ENCODE results near the gene CAPN2.

Gene CAPN2

GRCh38 chr1:223776826-223777454 is 64.6 kb downstream of the CAPN2 start:
- no peaks in the 10 kb centered on the region for H3K27me3 Mint-ChIP-seq
- H3K4me3 Mint-ChIP-seq: no peak overlapping the region
- peak overlapping the region; percentile 20 for H3K27ac Mint-ChIP-seq
- H3K9me3 Mint-ChIP-seq: no peaks in the 10 kb centered on the region
- no peak for ATAC-seq (replicated peaks)
- DNase-seq: no peak
- peaks cover 20 to 29% of the 10 kb centered on the region in 2 donors for H3K4me1 Mint-ChIP-seq
- peaks cover 37 to 49% of the 10 kb centered on the region in 2 donors for H3K36me3 Mint-ChIP-seq

- Mint-ChIP-seq H3K36me3 (peaks cover 34 to 53% of the 10 kb centered on the region in 2 donors), H3K4me1 (peaks cover 14 to 19% of the 10 kb centered on the region in 2 donors)
- no peak for DNase-seq
These were observed 68.0 kb downstream of the CAPN2 start for GRCh38 chr1:223780318-223780717.

GRCh38 chr1:223780949-223781348 is 68.6 kb downstream of the CAPN2 start:
- no peak for ATAC-seq (replicated peaks)
- H3K36me3 Mint-ChIP-seq: peaks cover 37 to 55% of the 10 kb centered on the region in 2 donors
- H3K4me1 Mint-ChIP-seq: peaks cover 13 to 16% of the 10 kb centered on the region in 2 donors
- DNase-seq: no peak
- no peaks in the 10 kb centered on the region for H3K27me3 Mint-ChIP-seq
- no peaks in the 10 kb centered on the region for H3K9me3 Mint-ChIP-seq
- H3K4me3 Mint-ChIP-seq: no peak overlapping the region
- no peak overlapping the region for H3K27ac Mint-ChIP-seq

More at GRCh38 chr1:223780318-223780717, 68.0 kb downstream of the CAPN2 start:
- H3K27ac Mint-ChIP-seq: no peak overlapping the region
- no peaks in the 10 kb centered on the region for H3K9me3 Mint-ChIP-seq
- no peaks in the 10 kb centered on the region for H3K27me3 Mint-ChIP-seq
- ATAC-seq (replicated peaks): no peak
- H3K4me3 Mint-ChIP-seq: no peak overlapping the region

- Mint-ChIP-seq H3K4me3 (no peak overlapping the region), H3K27me3 (no peaks in the 10 kb centered on the region), H3K27ac (no peak overlapping the region), H3K36me3 (peaks cover 30 to 40% of the 10 kb centered on the region in 2 donors), H3K4me1 (no peaks in the 10 kb centered on the region), H3K9me3 (no peaks in the 10 kb centered on the region)
- DNase-seq (no peak), ATAC-seq (replicated peaks) (no peak)
These were observed 71.3 kb downstream of the CAPN2 start for GRCh38 chr1:223783676-223784075.

- Mint-ChIP-seq H3K27me3 (no peaks in the 10 kb centered on the region), H3K4me1 (no peaks in the 10 kb centered on the region), H3K36me3 (peaks cover 30 to 36% of the 10 kb centered on the region in 2 donors), H3K27ac (no peak overlapping the region), H3K4me3 (no peak overlapping the region), H3K9me3 (no peaks in the 10 kb centered on the region)
- DNase-seq: no peak
- no peak for ATAC-seq (replicated peaks)
These were observed 72.2 kb downstream of the CAPN2 start for GRCh38 chr1:223784541-223784940.

- no peaks in the 10 kb centered on the region for H3K9me3 Mint-ChIP-seq
- H3K4me1 Mint-ChIP-seq: no peaks in the 10 kb centered on the region
- no peaks in the 10 kb centered on the region for H3K27me3 Mint-ChIP-seq
- DNase-seq: no peak
- H3K4me3 Mint-ChIP-seq: no peak overlapping the region
- no peak for ATAC-seq (replicated peaks)
- no peak overlapping the region for H3K27ac Mint-ChIP-seq
- peaks cover 29 to 33% of the 10 kb centered on the region in 2 donors for H3K36me3 Mint-ChIP-seq
These were observed 73.5 kb downstream of the CAPN2 start for GRCh38 chr1:223785808-223786207.

GRCh38 chr1:223788746-223789415 is 76.5 kb downstream of the CAPN2 start:
- no peak overlapping the region for H3K4me3 Mint-ChIP-seq
- no peaks in the 10 kb centered on the region for H3K27me3 Mint-ChIP-seq
- no peak overlapping the region for H3K27ac Mint-ChIP-seq
- H3K36me3 Mint-ChIP-seq: peaks cover 32 to 35% of the 10 kb centered on the region in 2 donors
- no peak for DNase-seq
- ATAC-seq (replicated peaks): no peak
- peaks cover 2 to 15% of the 10 kb centered on the region in 2 donors for H3K4me1 Mint-ChIP-seq
- no peaks in the 10 kb centered on the region for H3K9me3 Mint-ChIP-seq

- ATAC-seq (replicated peaks) (no peak), DNase-seq (no peak)
- no peaks in the 10 kb centered on the region for H3K9me3 Mint-ChIP-seq
- no peaks in the 10 kb centered on the region for H3K27me3 Mint-ChIP-seq
- no peak overlapping the region for H3K27ac Mint-ChIP-seq
- peaks cover 31 to 32% of the 10 kb centered on the region in 2 donors for H3K36me3 Mint-ChIP-seq
- H3K4me3 Mint-ChIP-seq: no peak overlapping the region
- peaks cover 2 to 15% of the 10 kb centered on the region in 2 donors for H3K4me1 Mint-ChIP-seq
These were observed 79.7 kb downstream of the CAPN2 start for GRCh38 chr1:223792046-223792445.

- DNase-seq (no peak), ATAC-seq (replicated peaks) (no peak)
- Mint-ChIP-seq H3K27me3 (no peaks in the 10 kb centered on the region), H3K27ac (no peak overlapping the region), H3K4me3 (no peak overlapping the region), H3K36me3 (peaks cover 34 to 35% of the 10 kb centered on the region in 2 donors), H3K4me1 (peaks cover 2 to 15% of the 10 kb centered on the region in 2 donors), H3K9me3 (no peaks in the 10 kb centered on the region)
These were observed 81.4 kb downstream of the CAPN2 start for GRCh38 chr1:223793716-223794115.

GRCh38 chr1:223794136-223794880 is 82.0 kb downstream of the CAPN2 start:
- Mint-ChIP-seq H3K4me3 (no peak overlapping the region), H3K27ac (no peak overlapping the region), H3K9me3 (no peaks in the 10 kb centered on the region), H3K36me3 (peaks cover 31% of the 10 kb centered on the region in 2 donors), H3K4me1 (peaks cover 2 to 15% of the 10 kb centered on the region in 2 donors), H3K27me3 (no peaks in the 10 kb centered on the region)
- no peak for DNase-seq
- no peak for ATAC-seq (replicated peaks)

- no peaks in the 10 kb centered on the region for H3K27me3 Mint-ChIP-seq
- H3K36me3 Mint-ChIP-seq: peaks cover 40 to 46% of the 10 kb centered on the region in 2 donors
- no peak overlapping the region for H3K4me3 Mint-ChIP-seq
- H3K27ac Mint-ChIP-seq: no peak overlapping the region
- peaks cover 2 to 15% of the 10 kb centered on the region in 2 donors for H3K4me1 Mint-ChIP-seq
- no peak for ATAC-seq (replicated peaks)
- H3K9me3 Mint-ChIP-seq: no peaks in the 10 kb centered on the region
- DNase-seq: no peak
These were observed 83.9 kb downstream of the CAPN2 start for GRCh38 chr1:223796210-223796609.

GRCh38 chr1:223802032-223802431 is 89.7 kb downstream of the CAPN2 start:
- ATAC-seq (replicated peaks): no peak
- Mint-ChIP-seq H3K4me3 (no peak overlapping the region), H3K4me1 (no peaks in the 10 kb centered on the region), H3K27ac (no peak overlapping the region), H3K9me3 (no peaks in the 10 kb centered on the region), H3K36me3 (peaks cover 37 to 54% of the 10 kb centered on the region in 2 donors), H3K27me3 (no peaks in the 10 kb centered on the region)
- DNase-seq: no peak

GRCh38 chr1:223802602-223803001 is 90.3 kb downstream of the CAPN2 start:
- Mint-ChIP-seq H3K4me3 (no peak overlapping the region), H3K36me3 (peaks cover 41 to 58% of the 10 kb centered on the region in 2 donors), H3K9me3 (no peaks in the 10 kb centered on the region), H3K27me3 (no peaks in the 10 kb centered on the region), H3K4me1 (no peaks in the 10 kb centered on the region), H3K27ac (no peak overlapping the region)
- DNase-seq (no peak), ATAC-seq (replicated peaks) (no peak)

GRCh38 chr1:223803211-223803610 is 90.9 kb downstream of the CAPN2 start:
- no peak overlapping the region for H3K27ac Mint-ChIP-seq
- no peaks in the 10 kb centered on the region for H3K4me1 Mint-ChIP-seq
- no peaks in the 10 kb centered on the region for H3K9me3 Mint-ChIP-seq
- DNase-seq (no peak), ATAC-seq (replicated peaks) (no peak)
- no peaks in the 10 kb centered on the region for H3K27me3 Mint-ChIP-seq
- no peak overlapping the region for H3K4me3 Mint-ChIP-seq
- peaks cover 39 to 55% of the 10 kb centered on the region in 2 donors for H3K36me3 Mint-ChIP-seq
